IMR-90 (cell line): Measurements from ENCODE around the gene RAB27A.

Experiments
- BHLHE40 ChIP-seq: fragments of 150-350 bp; IDR thresholded peaks from 2 replicates; pipeline ENCODE4 v1.6.1; 2016; ENCODE audit warnings: mild to moderate bottlenecking, low read depth, low read length
- CHD1 ChIP-seq: IDR thresholded peaks from 2 replicates; pipeline ENCODE4 v1.6.1; 2012; ENCODE audit warnings: low read depth, low read length, improper control_type of control experiment
- CTCF ChIP-seq: conservative IDR thresholded peaks from 2 replicates; pipeline ENCODE4 v1.5.1; 2012; ENCODE audit warnings: mild to moderate bottlenecking, low read depth, low read length, improper control_type of control experiment
- ELK1 ChIP-seq: fragments of 150-350 bp; IDR thresholded peaks from 2 replicates; pipeline ENCODE4 v1.6.1; 2016; ENCODE audit warnings: low read depth, mild to moderate bottlenecking, low read length, moderate library complexity, borderline replicate concordance
- MAZ ChIP-seq: IDR thresholded peaks from 2 replicates; pipeline ENCODE4 v1.6.1; 2012; ENCODE audit warnings: low read depth, mild to moderate bottlenecking, low read length, improper control_type of control experiment, moderate library complexity, borderline replicate concordance
- MXI1 ChIP-seq: IDR thresholded peaks from 2 replicates; pipeline ENCODE4 v1.6.1; 2012; ENCODE audit warnings: low read depth, mild to moderate bottlenecking, low read length, moderate library complexity, borderline replicate concordance
- NFE2L2 ChIP-seq: fragments of 150-350 bp; IDR thresholded peaks from 2 replicates; pipeline ENCODE4 v1.6.1; 2016; ENCODE audit warnings: low read depth, mild to moderate bottlenecking, low read length
- POLR2A ChIP-seq: IDR thresholded peaks from 2 replicates; pipeline ENCODE4 v1.6.1; 2012; ENCODE audit warnings: mild to moderate bottlenecking, low read depth, low read length
- RAD21 ChIP-seq: IDR thresholded peaks from 2 replicates; pipeline ENCODE4 v1.6.1; 2012; ENCODE audit warnings: low read length, improper control_type of control experiment
- RCOR1 ChIP-seq: IDR thresholded peaks from 2 replicates; pipeline ENCODE4 v1.6.1; 2012; ENCODE audit warnings: mild to moderate bottlenecking, low read length, improper control_type of control experiment; ENCODE audit not compliant: insufficient replicate concordance
- RFX5 ChIP-seq: IDR thresholded peaks from 2 replicates; pipeline ENCODE4 v1.8.0; 2012; ENCODE audit warnings: low read depth, mild to moderate bottlenecking, low read length, moderate library complexity
- SMC3 ChIP-seq: fragments of 150-350 bp; IDR thresholded peaks from 2 replicates; pipeline ENCODE4 v1.6.1; 2016; ENCODE audit warnings: low read depth, mild to moderate bottlenecking, antibody characterized with exemption, low read length, moderate library complexity
- TF ChIP-seq, protein P1 (sequence below): fragments of 150-350 bp; IDR thresholded peaks from 2 replicates; pipeline ENCODE4 v1.6.1; 2017; ENCODE audit warnings: mild to moderate bottlenecking, antibody characterized with exemption, low read length, low read depth

DNA sequence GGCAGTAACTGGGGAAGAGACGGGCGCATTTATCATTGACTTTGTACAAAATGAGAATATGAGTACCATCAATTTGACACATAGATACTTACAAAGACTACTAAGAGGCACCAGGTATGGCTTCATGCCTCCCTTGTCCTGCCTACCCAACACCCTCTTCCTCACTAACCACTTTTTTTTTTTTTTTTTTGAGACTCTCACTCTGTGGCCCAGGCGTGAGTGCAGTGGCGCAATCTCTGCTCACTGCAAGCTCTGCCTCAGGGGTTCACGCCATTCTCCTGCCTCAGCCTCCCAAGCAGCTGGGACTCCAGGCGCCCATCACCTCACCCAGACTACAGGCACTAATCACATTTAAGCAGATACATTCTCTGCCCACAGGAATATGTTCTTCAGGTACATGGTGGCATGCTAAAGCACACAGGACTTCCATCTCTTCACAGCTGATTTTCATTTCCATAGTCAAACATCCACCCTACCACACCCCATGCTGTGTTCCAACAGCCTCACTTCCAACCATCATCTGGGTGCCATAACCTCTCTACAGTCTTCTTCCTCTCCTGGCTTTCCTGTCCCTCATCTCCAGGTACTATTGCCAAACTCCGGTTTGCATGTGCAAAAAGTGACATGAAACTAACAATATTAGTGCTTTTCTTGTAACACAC is 41.7 kb downstream of the RAB27A start:
- TF ChIP-seq POLR2A: no peak
- TF ChIP-seq SMC3: no peak
- TF ChIP-seq CTCF: no peak
- TF ChIP-seq, protein P1, sequence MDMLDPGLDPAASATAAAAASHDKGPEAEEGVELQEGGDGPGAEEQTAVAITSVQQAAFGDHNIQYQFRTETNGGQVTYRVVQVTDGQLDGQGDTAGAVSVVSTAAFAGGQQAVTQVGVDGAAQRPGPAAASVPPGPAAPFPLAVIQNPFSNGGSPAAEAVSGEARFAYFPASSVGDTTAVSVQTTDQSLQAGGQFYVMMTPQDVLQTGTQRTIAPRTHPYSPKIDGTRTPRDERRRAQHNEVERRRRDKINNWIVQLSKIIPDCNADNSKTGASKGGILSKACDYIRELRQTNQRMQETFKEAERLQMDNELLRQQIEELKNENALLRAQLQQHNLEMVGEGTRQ: no peak
- TF ChIP-seq MAZ: no peak
- TF ChIP-seq RFX5: no peak
- TF ChIP-seq BHLHE40: no peak
- no peak for TF ChIP-seq RCOR1
- TF ChIP-seq ELK1: no peak
- no peak for TF ChIP-seq NFE2L2
- TF ChIP-seq RAD21: no peak
- no peak for TF ChIP-seq CHD1
- no peak for TF ChIP-seq MXI1
